Tongue (tissue), 2 donors: ENCODE measurements around the gene TSSK1B. TPM values are rescaled to one million over a fixed set of nuclear protein-coding genes. Genes with fewer than 3 reads are reported as not detected.

Experiments
- DNase-seq: peaks from one replicate; pipeline ENCODE4 v3.0.0-alpha.2; 2015
- total RNA-seq: library from RNA; depleted of rRNA; stranded (reverse); fragments of >200 nt; gene quantifications from one replicate; pipeline ENCODE4 v1.2.3, GENCODE V29; 2014

The TSSK1B gene
- total RNA-seq, 1 donor from 2014 or later, result not detected

DNA sequence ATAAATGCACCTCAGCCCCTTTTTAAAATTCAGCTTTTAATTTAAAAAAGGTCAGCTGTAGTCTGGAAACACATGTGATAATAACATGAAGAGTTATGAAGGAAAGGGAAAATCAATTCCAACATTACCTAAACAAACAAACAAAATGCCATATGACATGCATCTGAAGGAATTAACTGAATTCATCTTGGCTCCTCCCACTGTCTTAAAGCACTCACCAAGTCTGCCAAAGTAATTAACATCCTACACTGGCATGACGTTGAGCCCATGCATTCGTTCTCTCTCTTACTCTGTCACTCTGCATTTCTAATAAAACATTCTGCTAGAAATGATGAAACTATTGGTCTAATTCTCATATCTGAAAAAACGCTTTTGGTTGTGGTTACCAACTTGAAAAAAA lies 37.7 kb downstream of the TSSK1B start:
- no peak for DNase-seq

DNA sequence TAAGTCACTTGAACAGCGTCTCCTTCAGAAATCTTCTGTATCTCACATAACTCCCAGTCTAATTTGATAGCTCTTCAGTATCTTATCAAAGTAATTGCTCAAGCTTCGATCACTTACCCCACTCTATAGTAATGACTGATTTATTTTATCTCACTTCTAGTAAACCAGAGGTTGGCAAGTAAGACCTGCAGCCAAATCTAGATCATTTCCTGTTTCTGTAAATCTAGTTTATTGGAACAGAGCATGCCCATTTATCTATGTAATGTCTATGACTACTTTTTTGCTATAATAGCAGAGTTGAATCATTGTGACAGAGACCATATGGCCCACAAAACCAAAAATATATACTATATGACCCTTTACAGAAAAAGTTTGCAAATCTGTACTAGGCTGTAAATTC lies 40.1 kb downstream of the TSSK1B start:
- no peak for DNase-seq

DNA sequence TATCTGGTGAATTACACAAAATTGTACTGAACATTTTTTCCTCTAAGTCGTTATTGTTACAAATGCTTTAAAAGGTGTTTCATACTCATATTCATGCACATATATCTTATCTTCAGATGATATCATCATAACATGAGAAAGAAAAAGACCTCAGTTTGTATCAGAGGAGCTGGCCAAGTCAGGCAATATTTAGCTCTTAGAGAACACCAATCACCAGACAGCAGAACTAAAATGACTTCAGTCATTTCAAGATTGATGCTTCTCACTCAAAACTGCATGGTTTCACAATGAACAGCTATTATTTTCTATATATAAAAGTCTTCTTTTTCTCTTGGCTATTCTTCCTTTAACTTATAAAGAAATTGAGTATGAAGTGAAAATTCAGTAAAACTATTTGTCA lies 44.6 kb downstream of the TSSK1B start:
- DNase-seq, result no peak

DNA sequence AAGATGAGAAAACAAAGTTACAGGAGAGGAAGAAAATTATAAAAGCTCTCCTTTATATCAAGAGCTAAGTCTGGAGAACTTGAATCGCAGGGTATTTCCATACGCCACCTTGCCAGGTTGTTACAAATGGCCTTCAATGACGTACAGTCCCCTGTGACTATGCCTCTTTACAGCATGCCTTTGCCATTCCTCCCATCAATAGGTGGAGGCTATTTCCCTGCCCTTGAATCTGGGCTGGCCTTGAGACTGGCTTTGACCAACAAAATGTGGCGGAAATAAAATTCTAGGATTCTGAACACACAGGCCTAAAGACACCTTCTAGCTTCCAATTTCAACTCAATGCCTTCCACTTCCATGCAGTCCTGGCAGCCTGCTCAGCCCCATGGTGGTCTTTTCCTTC lies 45.7 kb downstream of the TSSK1B start:
- no peak for DNase-seq

DNA sequence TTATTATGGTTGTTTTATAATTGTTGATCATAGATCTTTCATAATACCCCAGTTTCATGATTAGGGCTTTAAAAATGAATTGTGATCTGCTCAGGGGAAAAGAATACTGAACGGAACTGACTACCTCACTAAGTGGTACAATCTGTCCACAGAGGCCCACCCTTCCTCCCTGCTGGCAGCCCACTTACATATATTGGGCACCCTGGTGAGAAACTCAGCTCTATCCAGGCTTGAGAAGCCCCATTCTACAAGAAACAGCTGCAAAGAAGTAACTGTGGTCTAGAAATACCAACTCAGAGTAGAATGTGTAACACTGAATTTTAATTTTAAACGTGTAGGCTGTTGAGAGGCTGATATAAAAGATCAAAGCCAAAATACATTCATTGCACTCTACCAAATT lies 46.9 kb downstream of the TSSK1B start:
- DNase-seq, result no peak

DNA sequence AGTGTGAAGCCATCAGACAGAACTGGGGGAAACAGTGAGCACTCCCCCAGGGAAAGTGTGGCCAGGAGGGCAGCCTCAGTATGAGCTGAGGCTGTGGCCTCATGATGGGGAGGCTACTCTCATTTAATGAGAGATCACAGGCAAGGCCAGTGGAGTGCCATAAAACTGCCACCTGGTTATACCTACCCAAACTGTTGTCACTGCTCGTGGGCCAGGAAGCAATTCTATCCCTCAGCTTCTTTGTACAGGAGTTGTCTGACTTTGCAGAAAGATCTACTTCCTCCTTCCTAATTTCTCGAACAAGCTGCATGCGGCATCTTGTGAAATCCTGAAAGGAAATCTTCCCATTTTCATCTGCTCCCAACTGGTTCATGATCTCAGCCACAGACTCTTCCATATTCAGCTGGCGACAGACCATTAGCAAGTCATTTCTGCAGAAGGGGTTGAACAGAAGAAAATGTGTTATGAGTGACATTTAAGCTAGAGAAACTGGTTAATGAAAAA lies 50.0 kb downstream of the TSSK1B start:
- no peak for DNase-seq

DNA sequence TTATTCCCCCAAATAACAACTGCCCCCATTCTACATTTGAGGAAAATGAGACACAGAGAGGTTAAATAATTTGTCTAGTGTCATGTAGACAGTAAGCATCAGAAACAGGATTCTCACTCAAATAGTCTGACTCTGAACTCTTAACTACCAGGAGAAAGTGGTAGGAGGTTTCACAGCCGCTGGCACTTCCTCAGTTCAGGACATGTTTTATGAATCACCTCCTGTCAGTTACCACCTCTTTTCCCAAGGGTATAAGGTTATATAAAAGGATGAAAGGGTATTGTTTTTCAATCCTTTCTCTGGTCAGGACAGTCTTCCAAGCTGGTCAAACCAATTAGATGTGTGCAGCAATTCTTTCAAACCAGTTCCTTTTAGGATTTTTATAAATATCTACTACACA lies 52.1 kb downstream of the TSSK1B start:
- DNase-seq, result no peak

Other genes starting within 250 kb of the TSSK1B start
- 51.2 TPM for gene MCC, start 53.5 kb upstream of the TSSK1B start, total RNA-seq
- 44.0 TPM for gene YTHDC2, start 78.7 kb upstream of the TSSK1B start, total RNA-seq